ENCODE data around the gene MAGI2. TPM values are rescaled to one million over a fixed set of nuclear protein-coding genes. Genes with fewer than 3 reads are reported as not detected.

MAGI2 gene
- total and polyA plus RNA-seq, 2 experiments from 2014 or later: 10.4 to 26.4 TPM

DNA sequence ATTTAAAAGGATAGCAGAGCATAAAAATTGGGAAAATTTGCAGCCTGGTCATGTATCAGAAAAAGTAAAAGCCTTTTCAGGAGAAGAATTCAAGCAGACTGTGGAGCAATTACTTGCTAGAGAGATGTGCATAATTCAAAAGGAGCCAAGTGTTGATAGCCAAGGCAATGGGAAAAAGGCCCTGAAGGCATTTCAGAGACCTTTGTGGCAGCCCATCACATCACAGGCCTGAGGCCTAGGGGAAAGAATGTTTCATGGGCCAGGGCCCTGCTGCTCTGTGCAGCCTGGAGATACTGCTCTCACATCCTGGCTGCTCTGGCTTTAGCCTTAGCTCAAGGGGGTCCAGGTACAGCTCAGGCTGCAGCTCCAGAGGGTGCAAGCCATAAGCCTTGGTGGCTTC, 152.9 kb downstream of the MAGI2 start (continued):
- TF ChIP-seq, protein P1, sequence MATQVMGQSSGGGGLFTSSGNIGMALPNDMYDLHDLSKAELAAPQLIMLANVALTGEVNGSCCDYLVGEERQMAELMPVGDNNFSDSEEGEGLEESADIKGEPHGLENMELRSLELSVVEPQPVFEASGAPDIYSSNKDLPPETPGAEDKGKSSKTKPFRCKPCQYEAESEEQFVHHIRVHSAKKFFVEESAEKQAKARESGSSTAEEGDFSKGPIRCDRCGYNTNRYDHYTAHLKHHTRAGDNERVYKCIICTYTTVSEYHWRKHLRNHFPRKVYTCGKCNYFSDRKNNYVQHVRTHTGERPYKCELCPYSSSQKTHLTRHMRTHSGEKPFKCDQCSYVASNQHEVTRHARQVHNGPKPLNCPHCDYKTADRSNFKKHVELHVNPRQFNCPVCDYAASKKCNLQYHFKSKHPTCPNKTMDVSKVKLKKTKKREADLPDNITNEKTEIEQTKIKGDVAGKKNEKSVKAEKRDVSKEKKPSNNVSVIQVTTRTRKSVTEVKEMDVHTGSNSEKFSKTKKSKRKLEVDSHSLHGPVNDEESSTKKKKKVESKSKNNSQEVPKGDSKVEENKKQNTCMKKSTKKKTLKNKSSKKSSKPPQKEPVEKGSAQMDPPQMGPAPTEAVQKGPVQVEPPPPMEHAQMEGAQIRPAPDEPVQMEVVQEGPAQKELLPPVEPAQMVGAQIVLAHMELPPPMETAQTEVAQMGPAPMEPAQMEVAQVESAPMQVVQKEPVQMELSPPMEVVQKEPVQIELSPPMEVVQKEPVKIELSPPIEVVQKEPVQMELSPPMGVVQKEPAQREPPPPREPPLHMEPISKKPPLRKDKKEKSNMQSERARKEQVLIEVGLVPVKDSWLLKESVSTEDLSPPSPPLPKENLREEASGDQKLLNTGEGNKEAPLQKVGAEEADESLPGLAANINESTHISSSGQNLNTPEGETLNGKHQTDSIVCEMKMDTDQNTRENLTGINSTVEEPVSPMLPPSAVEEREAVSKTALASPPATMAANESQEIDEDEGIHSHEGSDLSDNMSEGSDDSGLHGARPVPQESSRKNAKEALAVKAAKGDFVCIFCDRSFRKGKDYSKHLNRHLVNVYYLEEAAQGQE (IDR thresholded peaks at IDR 0.05; ENCODE audit: unreplicated experiment): no peak
- TF ChIP-seq NANOG (IDR thresholded peaks at IDR 0.05; ENCODE audit: borderline replicate concordance) (no peak), EZH2phosphoT487 (IDR thresholded peaks at IDR 0.05; ENCODE audit: unreplicated experiment) (no peak), ZNF331 (CRISPR knock-in tag; IDR thresholded peaks at IDR 0.05; ENCODE audit: low read depth) (no peak), EZH2 (IDR thresholded peaks at IDR 0.05; ENCODE audit: low read depth, unreplicated experiment) (no peak), STAT1 (IDR thresholded peaks at IDR 0.05; ENCODE audit: unreplicated experiment) (no peak), ZNF114 (CRISPR knock-in tag; IDR thresholded peaks at IDR 0.05) (no peak)
- TF ChIP-seq, protein P2, sequence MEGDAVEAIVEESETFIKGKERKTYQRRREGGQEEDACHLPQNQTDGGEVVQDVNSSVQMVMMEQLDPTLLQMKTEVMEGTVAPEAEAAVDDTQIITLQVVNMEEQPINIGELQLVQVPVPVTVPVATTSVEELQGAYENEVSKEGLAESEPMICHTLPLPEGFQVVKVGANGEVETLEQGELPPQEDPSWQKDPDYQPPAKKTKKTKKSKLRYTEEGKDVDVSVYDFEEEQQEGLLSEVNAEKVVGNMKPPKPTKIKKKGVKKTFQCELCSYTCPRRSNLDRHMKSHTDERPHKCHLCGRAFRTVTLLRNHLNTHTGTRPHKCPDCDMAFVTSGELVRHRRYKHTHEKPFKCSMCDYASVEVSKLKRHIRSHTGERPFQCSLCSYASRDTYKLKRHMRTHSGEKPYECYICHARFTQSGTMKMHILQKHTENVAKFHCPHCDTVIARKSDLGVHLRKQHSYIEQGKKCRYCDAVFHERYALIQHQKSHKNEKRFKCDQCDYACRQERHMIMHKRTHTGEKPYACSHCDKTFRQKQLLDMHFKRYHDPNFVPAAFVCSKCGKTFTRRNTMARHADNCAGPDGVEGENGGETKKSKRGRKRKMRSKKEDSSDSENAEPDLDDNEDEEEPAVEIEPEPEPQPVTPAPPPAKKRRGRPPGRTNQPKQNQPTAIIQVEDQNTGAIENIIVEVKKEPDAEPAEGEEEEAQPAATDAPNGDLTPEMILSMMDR (conservative IDR thresholded peaks at IDR 0.05; ENCODE audit: low read depth in 2 of 2): no peak

DNA sequence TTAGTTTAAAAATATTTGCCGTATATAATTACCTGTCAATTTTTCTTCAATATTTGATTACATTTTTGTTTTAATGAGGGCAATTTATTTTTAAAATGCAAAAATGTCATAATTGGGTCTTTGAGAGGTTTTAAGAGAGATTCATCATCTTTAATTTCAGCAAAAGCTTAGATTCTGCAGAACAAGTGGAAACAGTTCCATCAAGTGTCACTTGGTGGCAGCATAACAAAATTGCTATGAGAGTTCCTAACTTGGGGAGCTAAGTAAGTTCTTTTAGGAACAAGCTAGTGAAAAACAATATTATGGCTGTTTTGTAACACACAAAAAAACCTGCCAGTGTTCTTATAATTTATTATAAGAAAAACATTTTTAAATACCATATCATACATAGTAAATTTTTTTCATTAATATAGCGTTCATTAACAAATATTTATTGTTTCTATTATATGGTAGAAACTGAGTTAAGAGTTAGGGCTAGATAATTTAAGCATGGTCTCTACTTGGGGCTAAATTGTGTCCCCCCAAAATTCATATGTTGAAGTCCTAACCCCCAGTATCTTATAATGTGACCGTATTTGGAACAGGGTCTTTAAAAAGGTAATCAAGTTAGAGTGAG, 155.2 kb downstream of the MAGI2 start:
- ATAC-seq: no peak
- no peaks in the 10 kb centered on the region for H3K36me3 Mint-ChIP-seq (ENCODE audit: low read depth)
- H3K4me1 Mint-ChIP-seq: no peaks in the 10 kb centered on the region
- no peaks in the 10 kb centered on the region for H4K20me1 ChIP-seq (replicated peaks; ENCODE audit: insufficient read depth)
- H2AFZ ChIP-seq: no peak overlapping the region
- H3K79me2 ChIP-seq (replicated peaks; ENCODE audit: insufficient read depth): no peaks in the 10 kb centered on the region
- no peaks in the 10 kb centered on the region for H3K9me3 Mint-ChIP-seq
- no peak overlapping the region for H3K27ac Mint-ChIP-seq
- H3K4me1 ChIP-seq (ENCODE audit: insufficient read depth): no peaks in the 10 kb centered on the region
- TF ChIP-seq EZH2 (IDR thresholded peaks at IDR 0.05; ENCODE audit: low read depth, unreplicated experiment): no peak
- TF ChIP-seq, protein P2 (conservative IDR thresholded peaks at IDR 0.05; ENCODE audit: low read depth in 2 of 2): peak; percentile 71 to 82
- no peak overlapping the region for H3K4me3 ChIP-seq
- no peaks in the 10 kb centered on the region for H3K9me2 ChIP-seq (ENCODE audit: insufficient read depth)
- no peaks in the 10 kb centered on the region for H3F3A ChIP-seq (replicated peaks; ENCODE audit: low read depth)
- no peaks in the 10 kb centered on the region for H3K27me3 ChIP-seq (ENCODE audit: insufficient read depth)
- peak; percentile 69 for DNase-seq (ENCODE audit: low spot score)
- no peak overlapping the region for H3K4me2 ChIP-seq
- H3K27ac ChIP-seq (ENCODE audit: low read depth): no peak overlapping the region
- peaks cover 2% of the 10 kb centered on the region for H3K27me3 Mint-ChIP-seq (ENCODE audit: insufficient read depth, low read depth, poor library complexity)
- H3K4me3 Mint-ChIP-seq: no peak overlapping the region
- no peaks in the 10 kb centered on the region for H3K36me3 ChIP-seq (ENCODE audit: insufficient read depth)
